OCI-LY3 (cell line): ENCODE data around the gene RAB31.

Source experiments
- H2AFZ ChIP-seq: fragments of 200-600, 300-600 bp; shearing (Covaris generic); 2 replicates; pipeline ENCODE4 v1.6.0; 2014; ENCODE audit warnings: antibody characterized with exemption, low read depth, low read length
- H3K27ac ChIP-seq: fragments of 200-600, 300-600 bp; sonication (generic); 2 replicates; pipeline ENCODE4 v1.5.1; 2014; ENCODE audit warnings: mild to moderate bottlenecking, low read length, moderate library complexity, mixed read lengths
- H3K27me3 ChIP-seq: fragments of 200-600, 300-600 bp; sonication (generic); 2 replicates; pipeline ENCODE4 v1.6.1; 2014; ENCODE audit warnings: low read depth, low read length, mixed read lengths
- H3K36me3 ChIP-seq: fragments of 200-600, 300-600 bp; sonication (generic); replicated peaks from 2 replicates; pipeline ENCODE3; 2014; ENCODE audit warnings: low read depth, low read length, mixed read lengths
- H3K4me1 ChIP-seq: fragments of 300-600, 200-600 bp; sonication (generic); 2 replicates; pipeline ENCODE4 v1.6.1; 2014; ENCODE audit warnings: low read length, mixed read lengths
- H3K4me2 ChIP-seq: fragments of 200-600, 300-600 bp; sonication (generic); 2 replicates; pipeline ENCODE4 v1.6.1; 2014; ENCODE audit warnings: low read length, mixed read lengths
- H3K4me3 ChIP-seq: fragments of 300-600, 200-600 bp; sonication (generic); 2 replicates; pipeline ENCODE4 v1.5.1; 2014; ENCODE audit warnings: antibody characterized with exemption, mild to moderate bottlenecking, low read length, moderate library complexity
- H3K79me2 ChIP-seq: fragments of 300-600, 200-600 bp; shearing (Covaris generic); 2 replicates; pipeline ENCODE4 v1.6.1; 2014; ENCODE audit warnings: mild to moderate bottlenecking, low read length, mixed read lengths
- H3K9ac ChIP-seq: fragments of 300-600, 200-600 bp; shearing (Covaris generic); 2 replicates; pipeline ENCODE4 v1.6.0; 2014; ENCODE audit warnings: mild to moderate bottlenecking, low read length, moderate library complexity
- H3K9me3 ChIP-seq: fragments of 200-600, 300-600 bp; shearing (Covaris generic); 2 replicates; pipeline ENCODE4 v1.6.1; 2014; ENCODE audit warnings: low read length, mixed read lengths; ENCODE audit not compliant: insufficient read depth
- H4K20me1 ChIP-seq: fragments of 200-600, 300-600 bp; sonication (generic); 2 replicates; pipeline ENCODE4 v1.6.1; 2016; ENCODE audit warnings: low read length, mixed read lengths; ENCODE audit not compliant: insufficient read depth
- EZH2phosphoT487 ChIP-seq: fragments of 200-600 bp; shearing (Covaris generic); IDR thresholded peaks from 2 replicates; pipeline ENCODE4 v1.6.1; 2018; ENCODE audit warnings: antibody characterized with exemption, mixed run types, low read depth
- TF ChIP-seq, protein P1 (sequence below): fragments of 200-600, 300-600 bp; sonication (generic); IDR thresholded peaks from 2 replicates; pipeline ENCODE4 v1.5.1; 2014; ENCODE audit warnings: antibody characterized with exemption, low read length, low read depth

Gene RAB31

DNA sequence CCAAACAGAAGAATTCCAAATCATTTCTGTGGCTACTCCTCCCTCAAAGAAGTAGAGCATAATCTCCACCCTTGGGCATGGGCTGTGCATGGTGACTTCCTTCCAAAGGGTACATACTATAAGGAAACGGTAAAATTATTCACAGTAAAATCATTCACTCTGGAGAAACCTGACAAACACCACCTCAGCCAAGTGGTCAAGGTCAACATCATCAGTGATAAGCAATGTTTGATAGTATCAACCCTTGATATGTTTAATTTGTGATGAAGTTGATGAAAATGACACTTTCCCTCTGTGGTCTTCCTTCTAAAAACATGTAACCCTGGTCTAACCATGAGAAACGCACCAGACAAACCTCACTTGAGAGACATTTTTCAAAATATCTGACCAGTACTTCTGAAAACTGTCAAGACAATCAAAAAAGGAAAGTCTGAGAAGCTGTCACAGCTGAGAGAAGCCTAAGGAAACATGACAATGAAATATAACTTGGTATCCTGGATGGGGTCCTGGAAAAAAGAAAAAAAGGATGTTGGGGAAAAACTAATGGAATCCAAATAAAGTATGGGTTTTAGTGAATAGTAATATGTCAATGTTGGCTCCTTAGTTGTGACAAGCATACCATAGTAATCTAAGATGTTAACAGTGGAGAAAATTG, 168.2 kb downstream of the RAB31 start:
- H3K9ac ChIP-seq: no peak overlapping the region
- H4K20me1 ChIP-seq: no peaks in the 10 kb centered on the region
- no peaks in the 10 kb centered on the region for H3K36me3 ChIP-seq
- TF ChIP-seq, protein P1, sequence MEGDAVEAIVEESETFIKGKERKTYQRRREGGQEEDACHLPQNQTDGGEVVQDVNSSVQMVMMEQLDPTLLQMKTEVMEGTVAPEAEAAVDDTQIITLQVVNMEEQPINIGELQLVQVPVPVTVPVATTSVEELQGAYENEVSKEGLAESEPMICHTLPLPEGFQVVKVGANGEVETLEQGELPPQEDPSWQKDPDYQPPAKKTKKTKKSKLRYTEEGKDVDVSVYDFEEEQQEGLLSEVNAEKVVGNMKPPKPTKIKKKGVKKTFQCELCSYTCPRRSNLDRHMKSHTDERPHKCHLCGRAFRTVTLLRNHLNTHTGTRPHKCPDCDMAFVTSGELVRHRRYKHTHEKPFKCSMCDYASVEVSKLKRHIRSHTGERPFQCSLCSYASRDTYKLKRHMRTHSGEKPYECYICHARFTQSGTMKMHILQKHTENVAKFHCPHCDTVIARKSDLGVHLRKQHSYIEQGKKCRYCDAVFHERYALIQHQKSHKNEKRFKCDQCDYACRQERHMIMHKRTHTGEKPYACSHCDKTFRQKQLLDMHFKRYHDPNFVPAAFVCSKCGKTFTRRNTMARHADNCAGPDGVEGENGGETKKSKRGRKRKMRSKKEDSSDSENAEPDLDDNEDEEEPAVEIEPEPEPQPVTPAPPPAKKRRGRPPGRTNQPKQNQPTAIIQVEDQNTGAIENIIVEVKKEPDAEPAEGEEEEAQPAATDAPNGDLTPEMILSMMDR: no peak
- no peak for TF ChIP-seq EZH2phosphoT487
- H3K27me3 ChIP-seq: peaks cover 3% of the 10 kb centered on the region; the same call in 1 of the 2 replicates
- no peak overlapping the region for H2AFZ ChIP-seq
- H3K27ac ChIP-seq: no peak overlapping the region
- no peaks in the 10 kb centered on the region for H3K4me1 ChIP-seq
- H3K79me2 ChIP-seq: no peaks in the 10 kb centered on the region
- no peak overlapping the region for H3K4me3 ChIP-seq
- H3K4me2 ChIP-seq: no peak overlapping the region
- H3K9me3 ChIP-seq: no peaks in the 10 kb centered on the region

DNA sequence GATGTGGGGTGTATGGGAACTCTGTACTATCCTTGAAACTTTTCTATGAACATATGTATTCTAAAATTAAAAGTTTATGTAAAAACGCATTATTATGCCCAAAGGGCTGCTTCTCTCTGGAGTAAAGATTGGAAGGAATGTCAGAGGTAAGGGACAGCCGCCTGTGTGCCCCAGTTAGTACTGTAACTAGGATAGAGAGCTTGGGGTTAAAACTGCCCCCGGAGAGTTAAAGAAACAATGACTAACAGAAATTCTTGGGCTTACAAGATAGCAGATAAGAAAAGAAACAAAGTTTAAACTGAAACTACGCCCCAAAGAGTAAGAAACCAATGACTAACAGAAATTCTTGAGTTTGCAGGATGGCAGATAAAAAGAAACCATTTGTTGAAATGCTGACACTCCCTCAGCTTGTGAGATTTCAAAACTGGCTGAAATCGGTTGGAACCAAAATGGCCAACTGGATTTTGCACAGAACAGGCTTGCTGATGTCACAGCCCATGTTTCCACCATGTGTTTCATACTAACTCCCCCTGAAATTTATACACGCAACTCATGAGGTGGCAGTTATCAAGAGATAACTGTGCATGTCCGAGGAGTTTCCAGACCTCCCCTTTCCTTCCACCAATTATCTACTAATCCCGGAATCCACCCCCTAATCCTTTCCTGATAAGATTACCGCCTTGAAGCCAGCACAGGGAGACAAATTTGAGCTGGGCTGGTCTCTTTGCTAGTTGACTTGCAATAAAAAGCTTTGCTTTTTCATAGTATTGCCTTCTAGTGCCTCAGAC, 169.0 kb downstream of the RAB31 start:
- no peaks in the 10 kb centered on the region for H3K9me3 ChIP-seq
- no peak overlapping the region for H3K9ac ChIP-seq
- H3K4me1 ChIP-seq: no peaks in the 10 kb centered on the region
- no peak overlapping the region for H2AFZ ChIP-seq
- no peak overlapping the region for H3K4me3 ChIP-seq
- H3K4me2 ChIP-seq: no peak overlapping the region
- H3K27me3 ChIP-seq: peaks cover 3% of the 10 kb centered on the region; the same call in 1 of the 2 replicates
- H4K20me1 ChIP-seq: no peaks in the 10 kb centered on the region
- TF ChIP-seq, protein P1: no peak
- TF ChIP-seq EZH2phosphoT487: no peak
- no peaks in the 10 kb centered on the region for H3K79me2 ChIP-seq
- H3K36me3 ChIP-seq: no peaks in the 10 kb centered on the region
- no peak overlapping the region for H3K27ac ChIP-seq

DNA sequence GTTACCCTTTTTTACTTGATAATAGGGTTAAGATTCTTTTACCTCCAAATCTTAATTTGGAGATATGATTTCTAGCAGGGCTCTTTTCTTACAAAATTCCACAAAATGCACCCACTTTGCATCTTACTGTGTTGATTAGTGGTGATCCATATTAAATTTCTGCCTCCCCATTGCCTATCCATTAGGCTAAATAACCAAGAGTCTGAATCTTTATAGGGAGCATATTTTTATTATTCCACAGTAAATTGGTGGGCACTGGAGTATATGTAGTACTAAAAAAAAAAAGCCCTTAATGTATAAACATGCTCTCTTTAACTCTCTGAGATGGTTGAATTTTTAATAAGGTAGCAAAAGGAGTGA, 169.5 kb downstream of the RAB31 start:
- Histone ChIP-seq H3K36me3 (no peaks in the 10 kb centered on the region), H2AFZ (no peak overlapping the region), H3K9me3 (no peaks in the 10 kb centered on the region), H3K9ac (no peak overlapping the region), H3K79me2 (no peaks in the 10 kb centered on the region), H3K4me1 (no peaks in the 10 kb centered on the region), H3K4me3 (no peak overlapping the region), H3K4me2 (no peak overlapping the region), H4K20me1 (no peaks in the 10 kb centered on the region), H3K27ac (no peak overlapping the region), H3K27me3 (peaks cover 3% of the 10 kb centered on the region; the same call in 1 of the 2 replicates)
- TF ChIP-seq EZH2phosphoT487: no peak
- TF ChIP-seq, protein P1: no peak

DNA sequence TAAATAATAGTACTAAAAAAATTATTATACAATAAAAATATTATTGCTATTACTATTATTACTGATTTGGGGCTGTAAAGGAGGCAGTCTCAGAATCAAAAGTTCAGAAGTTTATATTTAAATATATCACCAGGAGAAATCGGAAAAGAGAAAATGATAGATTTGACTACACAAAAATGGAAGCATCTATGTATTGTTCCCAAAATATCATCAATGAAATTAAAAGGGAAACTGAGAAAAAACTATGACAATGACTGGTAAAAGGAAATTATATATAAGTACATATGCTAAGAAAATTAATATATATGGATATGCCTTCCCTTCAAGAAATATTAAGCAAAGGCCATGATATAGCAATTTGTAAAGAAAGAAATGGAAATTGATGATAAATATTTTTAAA, 170.0 kb downstream of the RAB31 start:
- no peaks in the 10 kb centered on the region for H3K79me2 ChIP-seq
- H4K20me1 ChIP-seq: no peaks in the 10 kb centered on the region
- H3K27me3 ChIP-seq: peaks cover 3% of the 10 kb centered on the region; the same call in 1 of the 2 replicates
- H3K4me2 ChIP-seq: no peak overlapping the region
- TF ChIP-seq EZH2phosphoT487: no peak
- TF ChIP-seq, protein P1: no peak
- no peak overlapping the region for H3K27ac ChIP-seq
- no peak overlapping the region for H2AFZ ChIP-seq
- H3K4me1 ChIP-seq: no peaks in the 10 kb centered on the region
- H3K9ac ChIP-seq: no peak overlapping the region
- H3K4me3 ChIP-seq: no peak overlapping the region
- no peaks in the 10 kb centered on the region for H3K9me3 ChIP-seq
- no peaks in the 10 kb centered on the region for H3K36me3 ChIP-seq
